A549 (cell line): ENCODE results near the gene ADI1. TPM values are rescaled to one million over a fixed set of nuclear protein-coding genes. Genes with fewer than 3 reads are reported as not detected.

Experiments
- ATAC-seq, 2 experiments: fragments of 200-7000 bp in 1 of 2; fragments of >200 bp in 1 of 2; cut with Nextera tagmentation in 1 of 2; cut with Tn5 transposase in 1 of 2; 3 replicates each; pipeline versions ENCODE4 v1.8.0 to v1.9.1; 2018 to 2020; ENCODE audit warnings: mild to moderate bottlenecking in 1 of 2, moderate library complexity in 1 of 2
- CTCF ChIA-PET: fragments of 300-600 bp; sonication (Branson Sonifier 250); formaldehyde crosslinking; extraction: SDS; loops from one replicate; lab custom pipeline; 2021; ENCODE audit warnings: antibody characterized with exemption, inconsistent platforms; lab: Yijun Ruan, JAX
- POLR2A ChIA-PET: fragments of 350-600 bp; formaldehyde crosslinking; extraction: SDS; loops from one replicate; lab custom pipeline; 2021; ENCODE audit warnings: antibody characterized with exemption, inconsistent platforms; lab: Yijun Ruan, JAX
- DNase-seq, 2 experiments: peaks; one replicate each; pipeline versions ENCODE4 v3.0.0 to v3.0.0-alpha.2; 2011 to 2016; ENCODE audit warnings: low read depth in 1 of 2, low spot score in 1 of 2
- FAIRE-seq: peaks from 2 replicates; lab custom pipeline; 2011; peaks lifted over from hg19 to GRCh38; lab: Jason Lieb, UNC
- H3K27ac ChIP-seq, 2 experiments: fragments of >200 bp; sonication (Bioruptor Twin); formaldehyde crosslinking; 3 replicates each; pipeline ENCODE4 v1.5.1; 2016 to 2017
- H3K4me1 ChIP-seq: fragments of >200 bp; sonication (Bioruptor Twin); formaldehyde crosslinking; 3 replicates; pipeline ENCODE4 v1.6.1; 2016
- H3K4me2 ChIP-seq: fragments of >200 bp; sonication (Bioruptor Twin); formaldehyde crosslinking; 3 replicates; pipeline ENCODE4 v1.6.1; 2016
- H3K4me3 ChIP-seq: fragments of >200 bp; sonication (Bioruptor Twin); formaldehyde crosslinking; 3 replicates; pipeline ENCODE4 v1.5.1; 2016
- H3K9me3 ChIP-seq: fragments of >200 bp; sonication (Bioruptor Twin); formaldehyde crosslinking; 3 replicates; pipeline ENCODE4 v1.6.1; 2016
- KDM1A ChIP-seq: fragments of 200-600 bp; sonication (generic); IDR thresholded peaks from 2 replicates; pipeline ENCODE4 v1.6.1; 2016; ENCODE audit warnings: low read depth, mild to moderate bottlenecking
- WGBS: methylation state at CpG from one replicate; pipeline ENCODE4 v1.1.6; 2017; ENCODE audit errors: missing lambda C conversion rate; 5-methylcytosine and 5-hydroxymethylcytosine counted together
- polyA plus RNA-seq, 4 experiments: library from polyadenylated mRNA; depleted of rRNA in 3 of 4; stranded (reverse); fragments of >200 nt; fragmentation: RNase III in 1 of 4; extraction: RNeasy Plus Mini Kit Qiagen cat#74134 plus additional on column Dnase treatment in 1 of 4; gene quantifications; 2 replicates in 3 of 4; 3 replicates in 1 of 4; pipeline ENCODE4 v1.2.3, GENCODE V29; 2011 to 2017

The ADI1 gene
- polyA plus RNA-seq, 2 of the 4 experiments (the other 2 are of a cell fraction): 47.9 to 84.6 TPM

- Histone ChIP-seq H3K9me3 (no peaks in the 10 kb centered on the region), H3K27ac (no peak overlapping the region), H3K4me3 (no peak overlapping the region), H3K4me1 (no peaks in the 10 kb centered on the region), H3K4me2 (no peak overlapping the region)
- TF ChIP-seq KDM1A: no peak
- WGBS: 86% methylated on average over 9 of the region's 9 CpGs
- no peak for FAIRE-seq
- DNase-seq: no peak
- CTCF ChIA-PET: interaction anchor here (1.7 to 4.2 kb wide), 3 partner anchors 13 to 24 kb away, joined by 4 to 28 read pairs (median 5); no protein-coding TSS in a partner anchor
- POLR2A ChIA-PET: no interaction called here
- ATAC-seq: no peak
Measured at GRCh38 chr2:3447789-3448317, 71.5 kb downstream of the ADI1 start.

Other genes with a start within 250 kb of the ADI1 start
- gene EIPR1, start 141.7 kb downstream of the ADI1 start, polyA plus RNA-seq (2011; rRNA removed): 64.1 and 65.0 TPM in 2 replicates
- 51.6 to 55.6 TPM (median 55.0 TPM) in 3 replicates for gene EIPR1, start 141.7 kb downstream of the ADI1 start, polyA plus RNA-seq (2017; fragmentation: RNase III; extraction: RNeasy Plus Mini Kit Qiagen cat#74134 plus additional on column Dnase treatment)
- 55.0 and 71.8 TPM in 2 replicates for gene TRAPPC12, start 139.8 kb downstream of the ADI1 start, polyA plus RNA-seq (2011; rRNA removed)
- gene TRAPPC12, start 139.8 kb downstream of the ADI1 start, polyA plus RNA-seq (2017; fragmentation: RNase III; extraction: RNeasy Plus Mini Kit Qiagen cat#74134 plus additional on column Dnase treatment): 42.3 to 49.3 TPM (median 44.2 TPM) in 3 replicates
- 39.7 and 54.3 TPM in 2 replicates for gene RNASEH1, start 38.8 kb upstream of the ADI1 start, polyA plus RNA-seq (2011; rRNA removed)
- gene RNASEH1, start 38.8 kb upstream of the ADI1 start, polyA plus RNA-seq (2017; fragmentation: RNase III; extraction: RNeasy Plus Mini Kit Qiagen cat#74134 plus additional on column Dnase treatment): 55.3 to 59.2 TPM (median 56.8 TPM) in 3 replicates
- gene RPS7, start 55.7 kb upstream of the ADI1 start, polyA plus RNA-seq (2011; rRNA removed): 3,000 and 3,176 TPM in 2 replicates
- gene RPS7, start 55.7 kb upstream of the ADI1 start, polyA plus RNA-seq (2017; fragmentation: RNase III; extraction: RNeasy Plus Mini Kit Qiagen cat#74134 plus additional on column Dnase treatment): 3,153 to 3,802 TPM (median 3,221 TPM) in 3 replicates
- 0.79 and 0.97 TPM in 2 replicates for gene COLEC11, start 75.6 kb upstream of the ADI1 start, polyA plus RNA-seq (2011; rRNA removed)
- 0.24 to 0.51 TPM (median 0.30 TPM) in 3 replicates for gene COLEC11, start 75.6 kb upstream of the ADI1 start, polyA plus RNA-seq (2017; fragmentation: RNase III; extraction: RNeasy Plus Mini Kit Qiagen cat#74134 plus additional on column Dnase treatment)
- not detected in 2 replicates for gene ALLC, start 138.7 kb upstream of the ADI1 start, polyA plus RNA-seq (2011; rRNA removed)
- not detected in 3 replicates for gene ALLC, start 138.7 kb upstream of the ADI1 start, polyA plus RNA-seq (2017; fragmentation: RNase III; extraction: RNeasy Plus Mini Kit Qiagen cat#74134 plus additional on column Dnase treatment)
- not detected in 2 replicates for gene DCDC2C, start 184.0 kb upstream of the ADI1 start, polyA plus RNA-seq (2011; rRNA removed)
- not detected in 3 replicates for gene DCDC2C, start 184.0 kb upstream of the ADI1 start, polyA plus RNA-seq (2017; fragmentation: RNase III; extraction: RNeasy Plus Mini Kit Qiagen cat#74134 plus additional on column Dnase treatment)